AG08396 (cell line): ENCODE results near the gene TMEM200B.
"Not testable (repeated sequence)": the region's sequence is repeated elsewhere in the genome, so short reads cannot be mapped to it uniquely, and the experiment has no call there.

Experiments
- DNase-seq: peaks from one replicate; pipeline ENCODE4 v3.0.0; 2012; ENCODE audit warnings: low spot score, mixed read lengths

Gene TMEM200B

GRCh38 chr1:29108041-29108440 lies 15.7 kb downstream of the TMEM200B start:
- not testable (repeated sequence) for DNase-seq

- no peak for DNase-seq
These were observed 17.9 kb downstream of the TMEM200B start for GRCh38 chr1:29105822-29106221.

GRCh38 chr1:29100487-29100886 lies 23.2 kb downstream of the TMEM200B start:
- no peak for DNase-seq

- DNase-seq, result no peak
These were observed 24.4 kb downstream of the TMEM200B start for GRCh38 chr1:29099286-29099685.

- DNase-seq, result no peak
These were observed 27.3 kb downstream of the TMEM200B start for GRCh38 chr1:29096231-29096886.

- no peak for DNase-seq
These were observed 28.7 kb downstream of the TMEM200B start for GRCh38 chr1:29094954-29095353.

GRCh38 chr1:29094433-29094832 lies 29.3 kb downstream of the TMEM200B start:
- no peak for DNase-seq

GRCh38 chr1:29092704-29093103 lies 31.0 kb downstream of the TMEM200B start:
- DNase-seq, result not testable (repeated sequence)

- no peak for DNase-seq
These were observed 32.6 kb downstream of the TMEM200B start for GRCh38 chr1:29090937-29091618.

GRCh38 chr1:29084196-29084521 lies 39.5 kb downstream of the TMEM200B start:
- no peak for DNase-seq

- no peak for DNase-seq
These were observed 40.1 kb downstream of the TMEM200B start for GRCh38 chr1:29083317-29084195.

- DNase-seq, result no peak
These were observed 41.2 kb downstream of the TMEM200B start for GRCh38 chr1:29082519-29082918.

GRCh38 chr1:29081201-29081600 lies 42.5 kb downstream of the TMEM200B start:
- no peak for DNase-seq

- DNase-seq, result not testable (repeated sequence)
These were observed 43.6 kb downstream of the TMEM200B start for GRCh38 chr1:29079916-29080629.

- no peak for DNase-seq
These were observed 46.5 kb downstream of the TMEM200B start for GRCh38 chr1:29077155-29077554.
